A673 (cell line): ENCODE data around the gene APBB2. TPM values are rescaled to one million over a fixed set of nuclear protein-coding genes. Genes with fewer than 3 reads are reported as not detected.

ENCODE experiments used
- BruUV-seq: library from RNA; stranded (reverse); fragments of 400-500 nt; replicated peaks from 2 replicates; lab custom pipeline; 2021; lab: Mats Ljungman, UMichigan
- CTCF ChIA-PET: fragments of 300-600 bp; sonication (Branson Sonifier 250); formaldehyde crosslinking; loops from one replicate; lab custom pipeline; 2022; ENCODE audit warnings: antibody characterized with exemption; lab: Charles Lee
- POLR2A ChIA-PET: fragments of 300-600 bp; sonication (Branson Sonifier 250); formaldehyde crosslinking; loops from one replicate; lab custom pipeline; 2022; ENCODE audit warnings: antibody characterized with exemption; ENCODE audit not compliant: low non-redundant PET; lab: Charles Lee
- DNase-seq: peaks from one replicate; pipeline ENCODE4 v3.0.0-alpha.2; 2015; ENCODE audit warnings: low spot score
- H3K27ac ChIP-seq: fragments of 200-600 bp; sonication (generic); 2 replicates; pipeline ENCODE4 v1.5.1; 2016; ENCODE audit warnings: mixed run types, low read depth, mild to moderate bottlenecking, mixed read lengths, antibody characterized with exemption, low read length; ENCODE audit not compliant: poor library complexity, severe bottlenecking
- H3K27me3 ChIP-seq: fragments of 200-600 bp; sonication (generic); replicated peaks from 2 replicates; pipeline ENCODE4 v1.6.1; 2017; ENCODE audit warnings: mixed run types, low read depth, mild to moderate bottlenecking, mixed read lengths, antibody characterized with exemption, low read length; ENCODE audit not compliant: insufficient read depth, poor library complexity
- H3K36me3 ChIP-seq: fragments of 200-600 bp; sonication (generic); 2 replicates; pipeline ENCODE4 v1.6.1; 2016; ENCODE audit warnings: mixed run types, mild to moderate bottlenecking, mixed read lengths, antibody characterized with exemption, low read length; ENCODE audit not compliant: insufficient read depth, poor library complexity, severe bottlenecking
- H3K4me1 ChIP-seq: fragments of 200-600 bp; sonication (generic); 2 replicates; pipeline ENCODE4 v1.6.1; 2017; ENCODE audit warnings: mixed run types, mild to moderate bottlenecking, mixed read lengths, antibody characterized with exemption, low read length; ENCODE audit not compliant: insufficient read depth, poor library complexity, severe bottlenecking
- H3K4me3 ChIP-seq: fragments of 200-600 bp; sonication (generic); 2 replicates; pipeline ENCODE4 v1.5.1; 2016; ENCODE audit warnings: low read depth, mixed run types, mild to moderate bottlenecking, mixed read lengths, low read length; ENCODE audit not compliant: poor library complexity, severe bottlenecking
- H3K9me3 ChIP-seq: fragments of 200-600 bp; sonication (generic); 2 replicates; pipeline ENCODE4 v1.6.1; 2016; ENCODE audit warnings: mixed run types, low read depth, mild to moderate bottlenecking, mixed read lengths, antibody characterized with exemption, low read length; ENCODE audit not compliant: poor library complexity, severe bottlenecking
- CTCF ChIP-seq: fragments of 300-800, 200-600 bp; sonication (generic); conservative IDR thresholded peaks from 2 replicates; pipeline ENCODE4 v1.5.1; 2017; ENCODE audit warnings: low read depth, mild to moderate bottlenecking, antibody characterized with exemption, low read length, moderate library complexity, mixed read lengths
- EZH2 ChIP-seq: fragments of 200-600 bp; sonication (generic); IDR thresholded peaks from 2 replicates; pipeline ENCODE4 v1.6.1; 2017; ENCODE audit warnings: borderline replicate concordance, low read depth, mild to moderate bottlenecking, mixed read lengths, antibody characterized with exemption, low read length; ENCODE audit not compliant: poor library complexity, severe bottlenecking
- intact Hi-C: fragments of 100-400 bp; cut with micrococcal nuclease; formaldehyde crosslinking; loops from one replicate; pipeline ENCODE4 v1.10.0; 2022; ENCODE audit not compliant: unreplicated experiment
- total RNA-seq: library from RNA; stranded (reverse); gene quantifications from 2 replicates; pipeline ENCODE4 v1.2.3, GENCODE V29; 2021

Gene APBB2
- total RNA-seq, 1 experiment from 2014 or later, result 10.3 TPM

GRCh38 chr4:40856840-40857362, 357.4 kb downstream of the APBB2 start:
- TF ChIP-seq CTCF (no peak), EZH2 (no peak)
- Histone ChIP-seq H3K4me1 (no peaks in the 10 kb centered on the region), H3K36me3 (no peaks in the 10 kb centered on the region), H3K4me3 (peak overlapping the region; percentile 37), H3K9me3 (no peaks in the 10 kb centered on the region), H3K27ac (no peak overlapping the region), H3K27me3 (no peaks in the 10 kb centered on the region)
- intact Hi-C loops, result no loop called here
- ChIA-PET CTCF (no interaction called here), POLR2A (no interaction called here)
- DNase-seq, result peak; percentile 63
- BruUV-seq, result no TSS peak

- POLR2A ChIA-PET, result no interaction called here
- CTCF ChIA-PET, result no interaction called here
- no peaks in the 10 kb centered on the region for H3K9me3 ChIP-seq
- H3K27me3 ChIP-seq, result no peaks in the 10 kb centered on the region
- peak overlapping the region; percentile 37 for H3K4me3 ChIP-seq
- H3K4me1 ChIP-seq, result no peaks in the 10 kb centered on the region
- no peak for DNase-seq
- no peaks in the 10 kb centered on the region for H3K36me3 ChIP-seq
- intact Hi-C loops, result no loop called here
- no TSS peak for BruUV-seq
- H3K27ac ChIP-seq, result no peak overlapping the region
- TF ChIP-seq CTCF, result no peak
- no peak for TF ChIP-seq EZH2
Observed at GRCh38 chr4:40856277-40856839, 358.0 kb downstream of the APBB2 start.

GRCh38 chr4:40850496-40850895, 363.8 kb downstream of the APBB2 start:
- intact Hi-C loops, result no loop called here
- no peaks in the 10 kb centered on the region for H3K4me1 ChIP-seq
- no peak for DNase-seq
- TF ChIP-seq CTCF, result no peak
- no peak for TF ChIP-seq EZH2
- no peaks in the 10 kb centered on the region for H3K36me3 ChIP-seq
- no TSS peak for BruUV-seq
- ChIA-PET POLR2A (no interaction called here), CTCF (no interaction called here)
- H3K9me3 ChIP-seq, result no peaks in the 10 kb centered on the region
- H3K27ac ChIP-seq, result no peak overlapping the region
- H3K27me3 ChIP-seq, result no peaks in the 10 kb centered on the region
- H3K4me3 ChIP-seq, result no peak overlapping the region
